HFFc6 (cell line): ENCODE measurements around the gene SLC4A1. TPM values are rescaled to one million over a fixed set of nuclear protein-coding genes. Genes with fewer than 3 reads are reported as not detected.

Experiments used
- DNase-seq: peaks from one replicate; pipeline ENCODE4 v3.0.0-alpha.2; 2018
- H3K27ac Mint-ChIP-seq: 2 replicates; pipeline ENCODE4 v1.8.0; 2020; ENCODE audit warnings: mild to moderate bottlenecking, mixed read lengths
- H3K27me3 Mint-ChIP-seq: 2 replicates; pipeline ENCODE4 v1.8.0; 2021; ENCODE audit warnings: mild to moderate bottlenecking, moderate library complexity, mixed read lengths; ENCODE audit not compliant: insufficient read depth
- H3K36me3 Mint-ChIP-seq: 2 replicates; pipeline ENCODE4 v1.8.0; 2021; ENCODE audit warnings: low read depth, mixed read lengths
- H3K4me1 Mint-ChIP-seq: 2 replicates; pipeline ENCODE4 v1.8.0; 2020; ENCODE audit warnings: low read depth, mixed read lengths
- H3K4me3 Mint-ChIP-seq: 2 replicates; pipeline ENCODE4 v1.8.0; 2020; ENCODE audit warnings: mild to moderate bottlenecking, moderate library complexity, mixed read lengths
- H3K9me3 Mint-ChIP-seq: 2 replicates; pipeline ENCODE4 v1.8.0; 2020; ENCODE audit warnings: mild to moderate bottlenecking, mixed read lengths
- total RNA-seq, 6 experiments: library from RNA; stranded (reverse); fragmentation: NEBNext Ultra II Directional; extraction: Animal tissue kit (Norgen Biotek cat#: 25700); gene quantifications; 2 replicates in 1 of 6; 3 replicates in 5 of 6; pipeline ENCODE4 v1.2.3, GENCODE V29; 2021
- TF ChIP-seq, protein P1 (sequence below): fragments of 200-600 bp; sonication (generic); IDR thresholded peaks from 2 replicates; pipeline ENCODE4 v1.5.0; 2021; ENCODE audit warnings: antibody characterized with exemption, mild to moderate bottlenecking

SLC4A1 gene
- total RNA-seq, 6 experiments from 2014 or later, result not detected

DNA sequence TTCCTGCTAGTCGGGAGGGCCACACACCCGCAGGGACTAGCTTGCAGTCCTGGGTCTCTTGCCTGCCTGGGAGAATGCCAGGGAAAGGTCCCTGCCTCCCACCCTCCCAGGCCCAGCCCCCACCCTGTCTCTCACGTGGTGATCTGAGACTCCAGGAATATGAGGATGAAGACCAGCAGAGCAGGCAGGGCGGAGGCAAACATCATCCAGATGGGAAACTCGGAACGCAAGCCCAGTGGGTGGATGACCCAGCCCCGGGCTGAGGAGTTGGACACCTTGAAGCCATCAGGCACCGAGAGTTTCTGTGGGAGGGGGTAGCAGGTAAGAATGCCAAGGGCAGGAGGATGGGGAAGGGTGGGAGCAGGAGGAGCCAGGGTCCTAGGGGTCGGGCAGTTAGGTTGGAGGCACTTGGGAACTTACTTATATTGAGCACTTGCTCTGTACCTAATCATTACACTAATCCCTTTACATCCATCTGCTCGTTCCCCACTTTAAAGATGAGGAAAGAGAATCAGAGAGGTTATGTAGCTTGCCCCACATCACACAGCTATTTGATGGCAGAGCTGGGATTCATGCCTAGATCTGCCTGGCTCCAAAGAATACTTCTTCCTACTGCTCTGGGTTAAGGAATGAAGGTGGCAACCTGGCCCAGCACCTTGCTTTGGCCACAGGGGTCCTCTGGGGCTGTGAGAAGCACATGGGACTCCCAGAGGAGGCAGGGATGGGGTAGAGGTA lies 13.4 kb downstream of the SLC4A1 start:
- no peak for DNase-seq
- no peaks in the 10 kb centered on the region for H3K4me1 Mint-ChIP-seq
- no peak overlapping the region for H3K4me3 Mint-ChIP-seq
- no peaks in the 10 kb centered on the region for H3K36me3 Mint-ChIP-seq
- H3K27me3 Mint-ChIP-seq, result peaks cover 32% of the 10 kb centered on the region
- H3K27ac Mint-ChIP-seq, result no peak overlapping the region
- TF ChIP-seq, protein P1, sequence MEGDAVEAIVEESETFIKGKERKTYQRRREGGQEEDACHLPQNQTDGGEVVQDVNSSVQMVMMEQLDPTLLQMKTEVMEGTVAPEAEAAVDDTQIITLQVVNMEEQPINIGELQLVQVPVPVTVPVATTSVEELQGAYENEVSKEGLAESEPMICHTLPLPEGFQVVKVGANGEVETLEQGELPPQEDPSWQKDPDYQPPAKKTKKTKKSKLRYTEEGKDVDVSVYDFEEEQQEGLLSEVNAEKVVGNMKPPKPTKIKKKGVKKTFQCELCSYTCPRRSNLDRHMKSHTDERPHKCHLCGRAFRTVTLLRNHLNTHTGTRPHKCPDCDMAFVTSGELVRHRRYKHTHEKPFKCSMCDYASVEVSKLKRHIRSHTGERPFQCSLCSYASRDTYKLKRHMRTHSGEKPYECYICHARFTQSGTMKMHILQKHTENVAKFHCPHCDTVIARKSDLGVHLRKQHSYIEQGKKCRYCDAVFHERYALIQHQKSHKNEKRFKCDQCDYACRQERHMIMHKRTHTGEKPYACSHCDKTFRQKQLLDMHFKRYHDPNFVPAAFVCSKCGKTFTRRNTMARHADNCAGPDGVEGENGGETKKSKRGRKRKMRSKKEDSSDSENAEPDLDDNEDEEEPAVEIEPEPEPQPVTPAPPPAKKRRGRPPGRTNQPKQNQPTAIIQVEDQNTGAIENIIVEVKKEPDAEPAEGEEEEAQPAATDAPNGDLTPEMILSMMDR, result no peak
- no peaks in the 10 kb centered on the region for H3K9me3 Mint-ChIP-seq

DNA sequence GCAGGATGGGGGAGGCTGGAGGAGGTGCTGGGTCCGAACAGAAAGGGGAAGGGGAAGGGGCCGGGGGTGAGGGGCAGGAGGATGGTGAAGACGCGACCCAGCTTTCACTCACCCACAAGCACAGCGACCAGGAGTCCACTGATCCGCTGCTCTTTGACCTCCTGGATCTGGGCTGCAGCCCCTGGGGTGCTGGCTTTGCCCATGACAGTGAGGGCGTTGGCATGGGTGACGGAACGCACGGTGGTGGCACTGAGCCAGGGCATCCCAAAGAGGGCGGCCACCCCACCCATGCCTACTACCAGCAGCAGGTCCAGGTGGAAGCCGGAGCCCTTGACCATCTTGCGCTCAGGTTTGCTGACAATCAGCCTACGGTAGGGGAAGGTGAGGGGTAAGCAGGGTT lies 14.9 kb downstream of the SLC4A1 start:
- no peaks in the 10 kb centered on the region for H3K9me3 Mint-ChIP-seq
- H3K27ac Mint-ChIP-seq, result no peak overlapping the region
- TF ChIP-seq, protein P1, result no peak
- H3K27me3 Mint-ChIP-seq, result peaks cover 36% of the 10 kb centered on the region
- H3K36me3 Mint-ChIP-seq, result no peaks in the 10 kb centered on the region
- H3K4me3 Mint-ChIP-seq, result no peak overlapping the region
- no peaks in the 10 kb centered on the region for H3K4me1 Mint-ChIP-seq
- DNase-seq, result no peak

DNA sequence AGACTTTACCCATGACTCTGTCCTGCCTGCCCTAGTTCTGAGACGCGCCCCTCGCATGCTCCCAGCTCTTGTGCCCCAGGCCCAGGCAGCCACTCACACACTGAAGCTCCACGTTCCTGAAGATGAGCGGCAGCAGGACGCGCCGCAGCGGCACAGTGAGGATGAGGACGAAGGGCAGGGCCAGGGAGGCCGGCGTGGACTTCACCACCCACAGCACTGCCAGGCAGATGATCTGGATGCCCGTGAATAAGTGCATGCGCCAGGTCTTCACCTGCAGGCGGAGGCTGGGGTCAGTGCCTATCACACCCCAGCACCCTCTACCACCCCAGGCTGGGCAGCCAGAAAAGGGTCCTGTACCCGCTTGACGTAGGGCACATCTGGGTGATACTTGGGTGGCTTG lies 16.9 kb downstream of the SLC4A1 start:
- H3K27me3 Mint-ChIP-seq, result peaks cover 20% of the 10 kb centered on the region
- H3K9me3 Mint-ChIP-seq, result no peaks in the 10 kb centered on the region
- TF ChIP-seq, protein P1, result no peak
- no peaks in the 10 kb centered on the region for H3K36me3 Mint-ChIP-seq
- DNase-seq, result no peak
- H3K27ac Mint-ChIP-seq, result no peak overlapping the region
- no peak overlapping the region for H3K4me3 Mint-ChIP-seq
- H3K4me1 Mint-ChIP-seq, result no peaks in the 10 kb centered on the region

DNA sequence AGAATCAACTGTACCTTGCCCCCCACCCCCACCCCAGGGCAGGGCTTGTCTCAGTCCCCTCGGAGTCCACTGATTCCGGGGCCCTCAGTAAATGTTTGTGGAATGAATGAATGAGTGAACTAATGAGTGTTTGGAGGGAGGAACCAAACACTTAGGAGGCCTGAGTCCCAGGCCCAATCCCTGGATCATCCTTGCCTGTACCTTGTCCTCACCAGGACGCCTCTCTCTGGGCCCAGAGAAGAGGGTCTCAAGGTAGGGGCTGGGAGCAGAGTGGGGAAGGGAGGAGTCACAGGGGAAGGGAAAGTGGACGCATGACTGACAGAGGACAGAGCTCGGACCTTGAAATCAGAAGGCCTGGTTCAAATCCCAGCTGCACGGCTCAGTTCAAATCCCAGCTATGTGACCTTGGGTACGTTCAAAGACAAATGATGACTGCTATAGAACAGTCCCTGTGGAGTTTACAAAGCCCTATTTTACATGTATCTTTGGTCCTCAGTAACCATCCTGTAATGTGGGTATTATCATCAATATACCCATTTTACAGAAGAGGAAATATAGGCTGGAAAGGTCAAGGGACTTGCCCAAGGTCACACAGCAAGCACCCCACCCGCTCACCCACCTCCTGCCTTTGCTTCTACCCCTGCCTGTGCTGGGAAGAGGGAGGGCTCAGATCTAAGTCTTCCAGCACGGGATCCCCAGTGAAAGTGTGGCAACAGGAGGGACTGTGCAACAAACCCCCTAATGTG lies 18.3 kb downstream of the SLC4A1 start:
- Mint-ChIP-seq H3K27ac (no peak overlapping the region), H3K4me1 (no peaks in the 10 kb centered on the region), H3K9me3 (no peaks in the 10 kb centered on the region), H3K27me3 (peaks cover 15% of the 10 kb centered on the region), H3K36me3 (no peaks in the 10 kb centered on the region), H3K4me3 (no peak overlapping the region)
- TF ChIP-seq, protein P1, result no peak
- DNase-seq, result no peak

DNA sequence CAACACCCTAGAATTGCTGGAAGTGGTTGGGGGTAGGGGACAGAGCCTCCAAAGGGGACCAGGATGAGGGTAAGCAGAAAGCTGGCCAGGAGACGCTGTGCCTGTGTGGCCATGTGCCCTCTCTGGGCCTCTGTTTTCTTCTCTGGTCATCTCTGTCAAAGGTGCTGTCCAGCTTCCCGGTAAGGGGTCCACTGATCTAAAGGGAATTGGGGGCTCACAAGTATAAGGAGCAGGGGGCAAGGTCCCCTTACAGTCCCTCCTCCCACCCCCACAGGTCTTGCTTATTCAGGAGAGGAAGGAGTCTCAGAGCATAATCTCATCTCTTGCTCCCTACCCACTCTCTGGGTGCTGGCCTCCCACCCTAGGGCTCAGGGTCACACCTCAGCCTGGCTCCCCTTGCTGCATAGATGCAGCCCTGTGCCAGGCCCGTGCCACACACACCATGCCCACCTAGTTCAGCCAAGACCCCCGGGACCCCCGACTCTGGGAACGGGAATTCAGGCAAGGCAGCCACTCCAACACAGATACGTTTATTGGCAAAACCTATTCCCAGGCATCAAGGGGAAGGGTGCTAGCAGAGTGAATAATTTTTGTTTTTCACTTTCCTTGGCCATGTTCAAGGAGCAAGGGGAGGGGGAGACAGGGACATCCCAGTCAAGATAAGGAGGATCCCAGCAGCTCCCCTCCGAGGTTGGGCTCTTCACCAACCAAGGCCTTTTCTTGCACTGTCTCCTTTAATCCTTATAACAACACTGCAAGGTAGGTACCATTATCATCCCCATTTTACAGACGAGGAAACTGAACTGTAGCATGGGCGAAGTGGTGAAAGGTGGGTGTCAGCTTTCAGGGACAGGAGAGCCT lies 19.8 kb downstream of the SLC4A1 start:
- Mint-ChIP-seq H3K4me3 (no peak overlapping the region), H3K36me3 (no peaks in the 10 kb centered on the region), H3K27me3 (peaks cover 14% of the 10 kb centered on the region), H3K27ac (no peak overlapping the region), H3K9me3 (no peaks in the 10 kb centered on the region), H3K4me1 (no peaks in the 10 kb centered on the region)
- DNase-seq, result no peak
- TF ChIP-seq, protein P1, result no peak
